Measurements from ENCODE around the gene FOXRED2. TPM values are rescaled to one million over a fixed set of nuclear protein-coding genes. Genes with fewer than 3 reads are reported as not detected.

Gene FOXRED2
- total and polyA plus RNA-seq, 2 of the 8 experiments (the other 6 are each of a cell fraction or from before 2014, with no cell fraction given) = 11.5 to 27.8 TPM

DNA sequence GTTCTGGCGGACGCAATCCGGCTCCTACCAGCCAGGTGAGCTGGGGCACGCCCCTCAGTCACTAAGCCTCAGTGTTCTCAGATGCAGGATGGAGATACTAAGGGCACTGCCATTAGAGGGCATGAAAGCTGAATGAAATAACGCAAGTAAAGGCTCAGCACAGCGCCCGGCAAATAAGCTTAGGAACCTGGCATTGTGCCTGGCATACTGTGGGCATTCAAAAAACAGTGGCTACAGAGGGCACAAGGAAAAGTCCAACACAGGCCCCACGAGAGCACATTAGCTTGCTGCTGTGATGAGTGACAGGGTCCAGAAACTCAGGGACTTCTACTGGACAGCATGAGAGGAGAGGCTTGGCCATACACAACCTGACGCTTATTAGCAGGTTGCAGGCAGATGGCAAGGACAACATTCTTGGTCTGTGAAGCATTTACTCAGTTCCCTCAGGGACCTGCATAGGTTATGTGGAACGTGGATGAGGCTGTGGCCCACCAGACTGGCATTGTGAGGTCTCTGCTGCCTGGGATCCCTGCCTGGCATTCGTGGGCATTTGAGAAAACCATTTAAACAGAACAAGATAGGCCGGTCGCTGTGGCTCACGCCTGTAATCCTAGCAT lies 37.6 kb downstream of the FOXRED2 start:
- H3K56ac ChIP-seq (replicated peaks; ENCODE audit: insufficient read length, low read depth, low read length) = no peak overlapping the region
- no peak overlapping the region for H2BK15ac ChIP-seq (ENCODE audit: low read length)
- H3K4ac ChIP-seq (replicated peaks; ENCODE audit: insufficient read length, low read depth, low read length) = no peak overlapping the region
- 91% methylated on average over 14 of the region's 14 CpGs; no CpG with 5 or more reads in 1 of the 2 experiments for WGBS, 2 experiments (ENCODE audit: extremely low coverage in 1 of 2, insufficient coverage in 1 of 2, insufficient read length in 1 of 2, insufficient replicate concordance in 2 of 2, low coverage in 1 of 2, low lambda C conversion rate in 2 of 2, missing lambda C conversion rate in 1 of 2)
- no peak overlapping the region for H4K91ac ChIP-seq (replicated peaks; ENCODE audit: insufficient read length, low read length)
- ChIA-PET POLR2A (ENCODE audit: partially characterized antibody) (interaction anchor here (0.8 to 3.5 kb wide), 9 partner anchors 8 to 140 kb away, joined by 3 to 14 read pairs (median 3); partner anchors contain the start of gene TXN2), CTCF (ENCODE audit: partially characterized antibody) (interaction anchor here (0.6 to 6.8 kb wide), 27 partner anchors 10 to 265 kb away, joined by 3 to 78 read pairs (median 5); partner anchors contain the start of gene APOL2)
- H3K4me2 ChIP-seq (ENCODE audit: insufficient read depth in 1 of 2, low read depth in 2 of 2, low read length in 2 of 2) = no peak overlapping the region
- DNase-seq (ENCODE audit: low read depth in 1 of 2, low spot score in 2 of 2) (no peak), FAIRE-seq (no peak)
- 0 out of 2 replicates have a peak overlapping the region, but pooled peaks have one; percentile 17 for H2BK12ac ChIP-seq (ENCODE audit: low read depth, low read length)
- no peak overlapping the region for H4K5ac ChIP-seq (ENCODE audit: insufficient read length, low read depth, low read length)
- H3K9ac ChIP-seq (replicated peaks in 1 of 4; ENCODE audit: extremely low read depth in 1 of 4, low read depth in 3 of 4, low read length in 3 of 4) = no peak overlapping the region; a peak in 1 of 7 replicates
- no peak overlapping the region for H3K14ac ChIP-seq (ENCODE audit: insufficient read length)
- no peaks in the 10 kb centered on the region for H3K23me2 ChIP-seq (ENCODE audit: low read depth, low read length)
- no peak overlapping the region for H3K4me3 ChIP-seq (ENCODE audit: extremely low read depth in 1 of 4, insufficient read depth in 2 of 4, low read depth in 3 of 4, low read length in 4 of 4)
- no peak overlapping the region for H2BK20ac ChIP-seq (ENCODE audit: low read length)
- H3K4me1 ChIP-seq (replicated peaks in 1 of 4; ENCODE audit: control insufficient read depth in 3 of 4, insufficient read depth in 4 of 4, low read length in 3 of 4) = peaks cover 0 to 2% (median 0%) of the 10 kb centered on the region in 4 experiments; a peak in 2 of 7 replicates
- no peaks in the 10 kb centered on the region for H3K79me2 ChIP-seq (ENCODE audit: control insufficient read depth in 1 of 2, insufficient read depth in 2 of 2, low read length in 2 of 2)
- H3K18ac ChIP-seq (ENCODE audit: extremely low read depth, low read length) = no peak overlapping the region
- H4K20me1 ChIP-seq (replicated peaks in 1 of 2; ENCODE audit: control insufficient read depth in 1 of 2, insufficient read depth in 2 of 2, low read length in 2 of 2) = peaks cover 0 to 2% of the 10 kb centered on the region in 2 experiments
- peaks cover 0 to 3% (median 0%) of the 10 kb centered on the region in 4 experiments; a peak in 1 of 8 replicates for H3K36me3 ChIP-seq (ENCODE audit: control insufficient read depth in 2 of 4, insufficient read depth in 4 of 4, low read length in 3 of 4)
- no peak overlapping the region for H3K27ac ChIP-seq (ENCODE audit: low read depth, low read length)
- H3K23ac ChIP-seq (ENCODE audit: insufficient read length) = no peak overlapping the region
- H2BK120ac ChIP-seq (replicated peaks; ENCODE audit: low read depth, low read length) = no peak overlapping the region
- H3K9me3 ChIP-seq (ENCODE audit: insufficient read depth in 2 of 2, low read depth in 1 of 2, low read length in 1 of 2) = no peaks in the 10 kb centered on the region
- no peaks in the 10 kb centered on the region for H3K27me3 ChIP-seq (replicated peaks in 1 of 4; ENCODE audit: control insufficient read depth in 3 of 4, extremely low read depth in 1 of 4, insufficient read depth in 3 of 4, low read length in 3 of 4)
- peak overlapping the region; percentile 75; the same call in 1 of the 2 replicates for H2AK5ac ChIP-seq (ENCODE audit: low read depth, low read length)
- H3K79me1 ChIP-seq (ENCODE audit: low read depth, low read length) = no peaks in the 10 kb centered on the region; the same call in 1 of the 2 replicates
- H2AFZ ChIP-seq (ENCODE audit: low read length) = no peak overlapping the region
- H4K8ac ChIP-seq (ENCODE audit: extremely low read depth, insufficient read depth, low read length) = no peak overlapping the region
- no peak overlapping the region for H2BK5ac ChIP-seq (ENCODE audit: low read depth, low read length)
- TF ChIP-seq NANOG (IDR thresholded peaks at IDR 0.05; ENCODE audit: insufficient read depth, low read depth, low read length, poor library complexity, severe bottlenecking) = no peak
- TF ChIP-seq HDAC6 (IDR thresholded peaks at IDR 0.05; ENCODE audit: low read depth, low read length) = no peak
- TF ChIP-seq SIRT6 (IDR thresholded peaks at IDR 0.05; ENCODE audit: low read length) = no peak
- TF ChIP-seq RAD21 (IDR thresholded peaks at IDR 0.05 in 1 of 2, conservative IDR thresholded peaks at IDR 0.05 in 1 of 2; ENCODE audit: low read depth in 2 of 2, low read length in 2 of 2) = no peak
- TF ChIP-seq NRF1 (IDR thresholded peaks at IDR 0.05; ENCODE audit: low read depth, low read length) = no peak
- no peak for TF ChIP-seq RFX5 (IDR thresholded peaks at IDR 0.05; ENCODE audit: borderline replicate concordance, low read depth, low read length)
- no peak for TF ChIP-seq MAFK (IDR thresholded peaks at IDR 0.05; ENCODE audit: low read depth, low read length)
- TF ChIP-seq, protein P1, sequence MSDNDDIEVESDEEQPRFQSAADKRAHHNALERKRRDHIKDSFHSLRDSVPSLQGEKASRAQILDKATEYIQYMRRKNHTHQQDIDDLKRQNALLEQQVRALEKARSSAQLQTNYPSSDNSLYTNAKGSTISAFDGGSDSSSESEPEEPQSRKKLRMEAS (IDR thresholded peaks at IDR 0.05) = no peak
